ENCODE measurements around the gene A4GALT. TPM values are rescaled to one million over a fixed set of nuclear protein-coding genes. Genes with fewer than 3 reads are reported as not detected.

Gene A4GALT
- total RNA-seq, 2 experiments from 2014 or later: not detected

DNA sequence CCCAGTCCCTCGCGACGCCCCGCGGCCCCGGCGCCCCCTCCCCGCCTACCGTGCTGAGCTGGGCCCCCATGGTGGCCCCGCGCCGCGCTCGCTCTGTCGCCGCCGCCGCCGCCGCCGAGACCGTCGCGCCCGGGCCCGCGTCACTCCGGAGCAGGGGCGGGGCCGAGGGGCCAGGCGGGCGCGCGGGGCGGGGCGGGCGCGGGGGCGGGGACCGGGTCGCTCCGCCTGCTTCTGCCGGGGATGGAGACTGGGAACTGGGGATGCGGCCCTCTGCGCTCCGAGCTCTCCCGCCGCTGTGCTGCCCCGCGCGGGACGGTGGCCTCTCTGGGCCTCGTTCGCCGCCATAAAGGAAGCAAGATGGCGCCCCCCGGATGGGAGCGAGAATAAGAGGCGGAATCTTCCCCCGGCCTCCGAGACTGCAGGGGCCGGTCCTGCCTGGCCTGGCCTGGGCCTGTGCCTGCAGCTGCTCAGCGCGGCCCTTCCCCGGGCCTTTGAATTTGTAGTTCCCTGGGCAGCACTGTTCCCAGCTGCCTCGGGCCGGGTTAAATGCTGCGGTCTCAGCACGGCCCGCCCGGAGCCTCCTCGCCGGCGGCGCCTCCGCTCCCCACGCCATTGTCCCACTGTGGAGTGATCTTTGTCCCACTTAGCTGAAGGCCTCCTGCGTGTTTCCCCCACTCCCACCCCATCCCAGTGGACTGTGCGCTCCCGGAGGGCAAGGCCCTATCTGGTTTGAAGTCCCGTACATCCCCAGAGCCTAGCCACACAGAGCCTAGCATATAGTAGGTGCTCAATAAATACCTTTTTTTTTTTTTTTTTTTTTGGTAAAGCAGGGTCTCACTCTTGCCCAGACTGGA lies 71.2 kb downstream of the A4GALT start, which contains the start of gene CYB5R3:
CYB5R3 (minus strand) TSS at position 147 of the 854 bp plus-strand sequence; CDS start at position 70, 77 bp downstream.
- no peaks in the 10 kb centered on the region for H3K9me3 Mint-ChIP-seq
- DNase-seq (peak; percentile 89), ATAC-seq (ENCODE audit: low read depth) (peak; percentile 77)
- peaks cover 11% of the 10 kb centered on the region for H3K4me1 Mint-ChIP-seq
- peak within 1 kb of the TSS; percentile 98 for H3K27ac Mint-ChIP-seq
- peak within 1 kb of the TSS; percentile 96 for H3K4me3 Mint-ChIP-seq
- no peaks in the 10 kb centered on the region for H3K27me3 Mint-ChIP-seq
- POLR2A ChIA-PET: interaction anchor here (0.6 to 4.9 kb wide), 11 partner anchors 8 to 869 kb away, joined by 3 to 61 read pairs (median 3); partner anchors contain the start of genes ARFGAP3 and POLDIP3
- H3K36me3 Mint-ChIP-seq: peaks cover 2% of the 10 kb centered on the region

DNA sequence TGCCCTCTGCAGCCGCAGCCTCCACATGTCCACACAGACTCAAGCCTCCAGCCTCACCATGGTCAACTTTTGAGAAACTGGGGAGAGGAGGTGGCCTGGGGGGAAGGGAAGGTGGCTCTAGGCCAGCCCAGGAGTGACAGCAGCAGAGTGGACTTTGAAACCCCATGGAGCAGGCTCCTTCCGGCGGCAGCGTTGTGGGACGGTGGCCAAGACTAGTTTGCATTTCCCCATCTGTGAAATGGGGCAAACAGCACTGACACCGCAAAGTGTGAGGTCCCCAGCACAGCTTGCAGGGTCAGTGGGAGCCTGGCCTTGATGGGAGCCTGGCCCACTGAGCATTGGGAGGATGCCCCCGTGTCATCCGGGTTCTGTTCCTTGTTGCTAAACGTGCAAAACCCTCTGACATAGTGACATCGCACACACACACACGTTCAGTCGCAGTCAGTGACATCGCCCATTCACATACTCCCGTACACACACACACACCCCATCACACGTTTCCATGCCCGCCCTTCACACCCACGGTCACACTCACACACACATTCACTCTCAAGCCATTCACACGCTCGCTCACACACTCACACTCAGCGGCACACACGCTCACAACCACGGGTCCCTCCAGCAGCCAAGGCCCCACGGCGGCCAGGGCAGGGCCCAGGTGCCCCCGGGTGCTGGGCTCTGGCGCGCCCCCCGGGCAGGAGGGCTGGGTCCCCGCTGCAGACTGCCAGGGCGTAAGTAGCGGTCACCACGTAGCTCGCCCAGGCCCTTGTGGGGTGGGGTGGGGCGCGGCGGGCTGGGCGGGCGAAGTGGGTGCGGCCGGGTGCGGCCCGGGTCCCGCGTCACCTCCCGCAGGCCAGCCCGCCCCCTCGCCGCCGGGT lies 72.1 kb downstream of the A4GALT start:
- no peak for DNase-seq
- H3K4me1 Mint-ChIP-seq: peaks cover 14% of the 10 kb centered on the region
- H3K27me3 Mint-ChIP-seq: no peaks in the 10 kb centered on the region
- H3K9me3 Mint-ChIP-seq: no peaks in the 10 kb centered on the region
- POLR2A ChIA-PET: interaction anchor here (0.7 to 4.9 kb wide), 8 partner anchors 8 to 868 kb away, joined by 3 to 61 read pairs (median 4); partner anchors contain the start of genes ARFGAP3 and POLDIP3
- ATAC-seq (ENCODE audit: low read depth): peak; percentile 53
- H3K4me3 Mint-ChIP-seq: peak overlapping the region; percentile 96
- peaks cover 2% of the 10 kb centered on the region for H3K36me3 Mint-ChIP-seq
- H3K27ac Mint-ChIP-seq: peak overlapping the region; percentile 98

DNA sequence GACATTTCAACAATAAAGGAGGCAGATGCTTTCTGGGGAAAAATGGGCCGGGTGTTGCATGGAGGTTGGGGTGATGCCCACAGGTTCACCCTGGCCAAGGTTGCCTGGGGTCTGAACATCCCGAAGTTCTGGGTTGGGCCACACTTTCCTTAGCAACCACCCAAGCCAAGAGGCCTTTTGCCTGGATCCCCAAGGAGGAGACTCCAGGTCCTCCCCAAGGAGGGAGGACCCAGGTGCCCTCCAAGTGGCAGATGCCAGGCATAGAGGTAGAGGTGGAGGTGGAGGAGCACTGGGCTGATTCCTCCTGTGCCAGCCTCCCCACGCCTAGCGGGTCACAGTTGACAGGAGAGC lies 72.7 kb downstream of the A4GALT start:
- ATAC-seq (ENCODE audit: low read depth) (no peak), DNase-seq (no peak)
- POLR2A ChIA-PET: interaction anchor here (4.9 kb wide), 1 partner anchor 33 kb away, joined by 61 read pairs; the partner anchor contains the start of gene POLDIP3
- Mint-ChIP-seq H3K27me3 (no peaks in the 10 kb centered on the region), H3K27ac (peak overlapping the region; percentile 98), H3K36me3 (peaks cover 2% of the 10 kb centered on the region), H3K9me3 (no peaks in the 10 kb centered on the region), H3K4me1 (peaks cover 14% of the 10 kb centered on the region), H3K4me3 (peak overlapping the region; percentile 96)

DNA sequence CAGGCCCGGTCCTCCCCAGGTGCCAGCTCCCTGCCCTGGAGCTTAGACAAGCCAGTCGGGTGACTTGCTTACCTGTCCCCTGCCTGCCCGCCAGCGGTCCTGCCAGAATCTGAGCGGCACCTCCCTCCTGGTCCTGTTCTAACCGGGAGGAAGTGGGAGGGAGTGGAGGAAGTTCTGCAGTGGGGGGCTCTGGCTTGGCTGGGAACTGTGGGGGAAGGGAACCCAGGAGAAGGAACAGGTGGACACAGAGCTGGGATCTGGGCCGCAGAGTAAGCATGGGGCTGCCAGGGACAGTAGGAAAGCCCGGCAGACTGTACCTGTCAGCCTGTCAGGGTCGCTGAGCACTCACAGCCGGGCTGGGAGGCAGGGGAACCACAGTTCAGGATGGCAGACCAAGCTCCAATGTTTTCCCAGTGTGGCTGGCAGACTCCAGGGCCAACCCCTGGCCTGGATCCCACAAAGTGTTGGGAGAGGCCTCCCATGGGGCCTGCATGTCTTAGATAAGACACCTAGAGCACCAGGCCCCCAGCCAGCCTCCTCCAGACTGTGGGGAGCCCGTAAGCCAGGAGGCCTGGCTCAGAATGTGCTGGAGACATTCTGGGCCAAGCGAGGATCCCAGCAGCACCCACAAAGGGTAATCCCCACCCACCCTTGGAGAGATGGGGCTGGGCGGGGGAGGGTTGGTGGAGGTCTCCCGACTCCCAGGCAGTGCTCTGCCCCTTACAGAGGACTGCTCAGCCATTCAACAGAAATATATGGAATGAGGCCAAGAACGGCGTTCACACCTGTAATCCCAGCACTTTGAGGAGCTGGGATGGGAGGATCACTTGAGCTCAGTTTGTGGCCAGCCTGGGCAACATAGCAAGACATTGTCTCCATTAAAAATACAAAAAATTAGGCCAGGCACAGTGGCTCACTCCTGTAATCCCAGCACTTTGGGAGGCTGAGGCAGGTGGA lies 73.8 kb downstream of the A4GALT start:
- no peaks in the 10 kb centered on the region for H3K9me3 Mint-ChIP-seq
- DNase-seq (no peak), ATAC-seq (ENCODE audit: low read depth) (no peak)
- peaks cover 2% of the 10 kb centered on the region for H3K36me3 Mint-ChIP-seq
- POLR2A ChIA-PET: interaction anchor here (4.9 kb wide), 1 partner anchor 31 kb away, joined by 61 read pairs; the partner anchor contains the start of gene POLDIP3
- peak overlapping the region; percentile 96 for H3K4me3 Mint-ChIP-seq
- H3K27me3 Mint-ChIP-seq: no peaks in the 10 kb centered on the region
- no peak overlapping the region for H3K27ac Mint-ChIP-seq
- peaks cover 14% of the 10 kb centered on the region for H3K4me1 Mint-ChIP-seq

DNA sequence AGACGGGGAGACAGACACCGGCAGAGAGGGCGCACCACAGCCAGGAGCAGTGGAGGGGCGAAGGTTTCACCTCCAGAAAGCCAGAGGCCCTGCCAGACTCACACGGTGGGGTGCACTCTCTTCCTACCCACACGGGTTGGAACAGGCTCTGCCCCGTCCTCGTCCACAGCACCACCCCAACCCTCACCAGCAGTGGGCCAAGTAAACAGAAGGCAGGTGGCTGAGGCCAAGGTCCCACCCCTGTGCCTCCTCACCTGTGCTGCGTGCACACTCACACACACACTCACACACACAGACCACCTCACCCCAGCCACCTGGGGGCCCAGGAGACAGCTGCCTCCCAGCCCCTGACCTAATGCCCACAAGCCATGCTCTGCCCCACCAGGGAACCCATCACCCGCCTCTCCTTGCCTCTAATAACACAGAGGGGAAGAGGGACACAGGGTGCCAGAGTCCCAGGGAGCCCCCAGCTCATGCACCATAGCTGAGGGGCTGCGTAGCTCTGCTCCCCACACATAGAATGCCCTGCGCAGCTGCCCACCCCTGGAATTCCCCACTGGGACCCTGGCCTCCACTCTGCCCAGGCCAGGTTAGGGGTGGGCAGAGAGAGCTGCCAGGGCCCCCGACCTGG lies 74.6 kb downstream of the A4GALT start:
- no peak for ATAC-seq (ENCODE audit: low read depth)
- Mint-ChIP-seq H3K4me3 (no peak overlapping the region), H3K27ac (no peak overlapping the region), H3K36me3 (peaks cover 2% of the 10 kb centered on the region), H3K9me3 (no peaks in the 10 kb centered on the region), H3K4me1 (peaks cover 14% of the 10 kb centered on the region), H3K27me3 (no peaks in the 10 kb centered on the region)
- no peak for DNase-seq
- POLR2A ChIA-PET: interaction anchor here (0.6 kb wide), 1 partner anchor 10 kb away, joined by 3 read pairs; no protein-coding TSS in a partner anchor

DNA sequence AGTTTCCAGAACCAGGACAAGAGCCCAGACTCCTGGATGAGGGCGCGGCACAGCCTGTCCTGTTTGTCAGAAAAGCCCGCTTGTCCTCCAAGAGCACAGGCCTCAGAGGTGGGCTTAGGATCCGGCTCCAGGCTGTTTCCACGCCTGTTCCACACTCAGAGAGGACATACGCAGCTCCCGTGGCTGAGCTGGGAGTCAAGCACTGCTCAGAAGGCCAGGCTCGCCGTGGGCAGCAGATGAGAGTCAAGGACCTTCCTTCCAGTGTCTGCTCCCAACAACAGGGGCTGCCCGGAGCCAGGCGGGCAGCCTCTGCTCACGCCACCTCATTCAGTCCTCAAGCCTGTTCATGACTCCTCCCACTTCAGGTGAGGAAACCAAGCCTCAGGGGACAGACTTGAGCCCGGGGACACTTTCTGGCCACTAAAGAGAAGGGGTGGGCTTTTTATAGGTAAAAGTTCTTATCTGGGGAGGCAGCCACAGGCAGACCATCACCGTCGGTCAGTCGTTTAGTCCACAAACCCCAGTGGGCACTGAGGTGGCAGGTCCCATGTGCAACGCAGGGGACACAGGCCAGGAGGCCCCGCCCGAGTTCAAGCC lies 75.2 kb downstream of the A4GALT start:
- Mint-ChIP-seq H3K9me3 (no peaks in the 10 kb centered on the region), H3K4me3 (no peak overlapping the region), H3K27me3 (no peaks in the 10 kb centered on the region), H3K27ac (no peak overlapping the region), H3K4me1 (peaks cover 15% of the 10 kb centered on the region), H3K36me3 (peaks cover 2% of the 10 kb centered on the region)
- POLR2A ChIA-PET: no interaction called here
- no peak for ATAC-seq (ENCODE audit: low read depth)
- no peak for DNase-seq

DNA sequence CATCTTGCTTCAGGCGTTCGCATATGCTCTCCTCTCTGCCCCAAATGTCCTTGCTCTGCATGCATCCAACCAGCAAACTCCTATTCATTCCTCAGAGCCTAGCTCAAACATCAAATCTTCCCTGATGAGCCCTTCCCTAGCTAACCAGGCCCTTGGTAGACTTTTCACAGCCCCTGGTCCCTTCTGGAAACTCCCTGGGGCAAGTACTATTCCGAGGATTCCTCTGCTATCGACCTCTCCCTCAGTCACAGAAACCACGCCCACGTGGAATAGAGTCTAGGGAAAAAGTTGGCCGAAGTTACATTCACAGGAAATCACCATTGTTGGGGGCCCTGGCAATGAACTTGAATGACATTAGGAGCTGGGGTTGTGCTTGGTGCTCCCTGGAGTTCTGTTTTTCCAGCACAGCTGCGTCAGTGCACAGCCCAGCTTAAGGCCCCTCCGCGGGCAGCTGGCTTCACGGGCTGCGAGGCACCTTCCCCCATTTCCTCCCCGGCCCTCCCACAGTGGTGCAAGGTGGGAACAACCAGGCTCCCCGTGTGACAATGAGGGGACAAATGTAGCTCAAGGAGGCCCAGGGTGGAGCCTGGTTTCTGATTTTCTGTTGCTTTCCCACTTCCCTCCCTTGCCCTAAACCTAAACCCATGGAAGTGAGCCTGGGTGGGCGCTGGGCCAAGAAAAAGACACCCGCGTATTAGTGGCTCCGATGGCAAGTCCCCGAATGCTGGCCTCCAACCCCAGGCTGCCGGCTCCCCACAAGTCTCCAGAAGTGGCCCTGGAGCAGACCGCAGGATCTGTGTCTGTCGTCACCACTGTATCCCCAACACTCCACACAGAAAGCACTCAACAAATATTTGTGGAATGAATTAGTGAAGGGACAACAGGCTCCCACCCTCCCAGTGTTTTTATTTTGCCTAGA lies 76.0 kb downstream of the A4GALT start:
- Mint-ChIP-seq H3K4me3 (no peak overlapping the region), H3K27me3 (no peaks in the 10 kb centered on the region), H3K36me3 (peaks cover 2% of the 10 kb centered on the region), H3K27ac (peak overlapping the region; percentile 17), H3K4me1 (peaks cover 19% of the 10 kb centered on the region), H3K9me3 (no peaks in the 10 kb centered on the region)
- no peak for ATAC-seq (ENCODE audit: low read depth)
- POLR2A ChIA-PET: interaction anchor here (0.5 kb wide), 1 partner anchor 61 kb away, joined by 3 read pairs; no protein-coding TSS in a partner anchor
- no peak for DNase-seq

DNA sequence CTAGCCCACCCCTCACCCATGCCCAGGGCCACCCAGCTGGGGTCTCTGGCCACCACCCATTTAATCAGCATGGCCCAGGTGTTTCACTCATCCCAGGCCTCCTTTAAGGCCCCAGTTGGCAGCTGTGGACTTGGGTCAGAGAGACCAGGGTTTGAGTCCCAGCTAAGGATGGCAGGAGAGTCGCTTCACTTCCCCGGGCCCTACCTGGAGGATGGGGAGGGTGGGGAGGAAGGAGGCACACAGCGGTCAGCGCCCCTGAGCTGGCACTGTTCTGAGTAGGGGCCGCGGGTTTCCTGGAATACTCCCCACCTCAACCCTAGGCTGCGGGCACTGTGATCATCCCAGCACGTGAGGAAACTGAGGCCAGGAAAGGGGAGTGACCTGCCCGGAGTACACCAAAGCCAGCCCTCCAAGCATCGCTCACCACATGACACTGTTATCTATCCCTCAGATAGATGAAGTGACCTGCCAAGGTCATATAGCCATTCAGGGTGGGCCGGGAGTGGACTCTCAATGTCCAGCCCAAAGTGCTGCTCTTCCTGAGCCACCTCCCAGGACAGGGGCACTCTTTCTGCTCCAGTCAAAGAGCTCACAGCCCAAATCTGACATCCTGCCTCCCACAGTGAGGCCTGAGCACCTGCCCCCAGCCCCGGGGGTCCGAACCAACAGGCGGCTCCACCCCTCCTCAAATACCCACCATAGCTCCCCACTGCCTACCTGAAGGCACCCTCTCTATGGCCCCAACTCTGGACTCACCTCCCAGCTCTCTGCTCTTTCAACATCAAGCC lies 76.8 kb downstream of the A4GALT start:
- Mint-ChIP-seq H3K4me3 (no peak overlapping the region), H3K27me3 (no peaks in the 10 kb centered on the region), H3K27ac (peak overlapping the region; percentile 17), H3K9me3 (no peaks in the 10 kb centered on the region), H3K36me3 (peaks cover 2% of the 10 kb centered on the region), H3K4me1 (peaks cover 21% of the 10 kb centered on the region)
- POLR2A ChIA-PET: no interaction called here
- ATAC-seq (ENCODE audit: low read depth): no peak
- DNase-seq: no peak

DNA sequence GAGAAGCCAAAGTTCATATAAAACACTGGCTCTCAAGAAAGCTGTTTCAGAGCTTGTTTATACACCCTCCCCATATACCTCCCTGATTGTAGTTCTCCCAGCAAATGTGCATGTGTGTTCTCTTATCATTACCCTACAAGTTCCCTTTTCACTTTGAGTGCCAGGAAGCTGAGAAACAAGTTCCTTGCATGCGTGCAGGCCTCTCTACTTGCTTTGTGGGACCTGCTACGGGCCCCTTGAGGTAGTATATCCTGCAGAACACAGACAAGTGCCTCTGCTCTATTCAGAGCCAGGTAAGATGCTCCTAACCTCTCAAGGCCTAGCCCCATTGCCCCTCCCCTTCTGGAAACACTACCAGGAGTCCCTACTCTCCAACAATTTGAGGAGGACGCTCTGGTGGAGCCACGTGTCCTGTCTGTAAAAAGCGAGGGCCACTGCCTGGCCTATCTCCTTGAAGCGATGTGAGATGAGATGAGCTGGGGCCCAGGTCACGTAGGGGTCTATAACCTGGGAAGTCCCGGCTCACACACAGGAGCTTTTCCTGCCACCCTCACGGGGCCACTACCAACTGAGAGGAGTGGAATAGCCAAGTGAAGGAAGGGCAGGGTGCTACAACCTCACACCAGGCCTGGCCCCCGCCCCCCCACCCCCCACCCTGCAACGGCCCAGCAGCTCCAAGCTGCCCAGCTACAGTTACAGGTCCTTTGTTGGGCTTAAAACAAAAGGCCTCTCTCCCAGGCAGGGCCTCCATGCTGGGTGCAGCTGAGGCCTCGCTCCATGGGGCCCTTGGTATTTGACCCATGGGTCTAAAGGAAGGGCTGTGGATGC lies 77.7 kb downstream of the A4GALT start:
- POLR2A ChIA-PET: no interaction called here
- no peaks in the 10 kb centered on the region for H3K9me3 Mint-ChIP-seq
- no peaks in the 10 kb centered on the region for H3K27me3 Mint-ChIP-seq
- no peak overlapping the region for H3K27ac Mint-ChIP-seq
- no peaks in the 10 kb centered on the region for H3K36me3 Mint-ChIP-seq
- DNase-seq: no peak
- no peak for ATAC-seq (ENCODE audit: low read depth)
- no peak overlapping the region for H3K4me3 Mint-ChIP-seq
- H3K4me1 Mint-ChIP-seq: peaks cover 19% of the 10 kb centered on the region
